WTC11 (cell line): ENCODE measurements around the gene ADRB2.

ENCODE experiments used
- CTCF ChIP-seq: fragments of 200-600 bp; IDR thresholded peaks from 2 replicates; pipeline ENCODE4 v1.8.0; 2022; ENCODE audit warnings: antibody characterized with exemption
- HMGA2 ChIP-seq: fragments of 250-450 bp; sonication (Bioruptor Pico); IDR thresholded peaks from 2 replicates; pipeline ENCODE4 v1.4.0; 2021; ENCODE audit warnings: mild to moderate bottlenecking, moderate library complexity
- MAX ChIP-seq: sonication (generic); formaldehyde crosslinking; IDR thresholded peaks from 2 replicates; pipeline ENCODE4 v1.8.0; 2022; ENCODE audit warnings: mild to moderate bottlenecking, missing genetic modification reagents
- MLX ChIP-seq: sonication (generic); formaldehyde crosslinking; IDR thresholded peaks from 2 replicates; pipeline ENCODE4 v1.8.1; 2023; ENCODE audit warnings: mild to moderate bottlenecking, missing genetic modification reagents, moderate library complexity
- NFYB ChIP-seq: sonication (generic); formaldehyde crosslinking; conservative IDR thresholded peaks from 2 replicates; pipeline ENCODE4 v1.8.0; 2022; ENCODE audit warnings: low read depth, missing genetic modification reagents
- NR3C1 ChIP-seq: sonication (generic); formaldehyde crosslinking; conservative IDR thresholded peaks from 2 replicates; pipeline ENCODE4 v1.8.1; 2023; ENCODE audit warnings: low read depth, mild to moderate bottlenecking, missing genetic modification reagents
- USF2 ChIP-seq: sonication (generic); formaldehyde crosslinking; IDR thresholded peaks from 2 replicates; pipeline ENCODE4 v1.8.1; 2023; ENCODE audit warnings: mild to moderate bottlenecking, missing genetic modification reagents, moderate library complexity
- ZNF263 ChIP-seq: sonication (generic); formaldehyde crosslinking; IDR thresholded peaks from 2 replicates; pipeline ENCODE4 v1.8.1; 2022; ENCODE audit warnings: low read depth, mild to moderate bottlenecking, moderate library complexity, missing genetic modification reagents
- ZNF396 ChIP-seq: fragments of 250-450 bp; sonication (Bioruptor Pico); IDR thresholded peaks from 2 replicates; pipeline ENCODE4 v1.8.0; 2021; ENCODE audit warnings: mild to moderate bottlenecking, moderate library complexity, borderline replicate concordance
- ZNF512 ChIP-seq: sonication (generic); formaldehyde crosslinking; IDR thresholded peaks from 2 replicates; pipeline ENCODE4 v1.8.1; 2022; ENCODE audit warnings: missing genetic modification reagents, borderline replicate concordance

- TF ChIP-seq ZNF396 (CRISPR knock-in tag) (no peak), NFYB (no peak), ZNF512 (no peak), NR3C1 (CRISPR knock-in tag) (no peak), CTCF (no peak), USF2 (no peak), MAX (no peak), ZNF263 (CRISPR knock-in tag) (no peak), MLX (CRISPR knock-in tag) (no peak), HMGA2 (CRISPR knock-in tag) (no peak)
These were observed 20.8 kb upstream of the ADRB2 start for GRCh38 chr5:148805326-148806290.
